HCEC 1CT (cell line): ENCODE measurements around the gene WDR3.

Source experiments
- DNase-seq: peaks from one replicate; pipeline ENCODE4 v3.0.0-alpha.2; 2017

Gene WDR3

DNA sequence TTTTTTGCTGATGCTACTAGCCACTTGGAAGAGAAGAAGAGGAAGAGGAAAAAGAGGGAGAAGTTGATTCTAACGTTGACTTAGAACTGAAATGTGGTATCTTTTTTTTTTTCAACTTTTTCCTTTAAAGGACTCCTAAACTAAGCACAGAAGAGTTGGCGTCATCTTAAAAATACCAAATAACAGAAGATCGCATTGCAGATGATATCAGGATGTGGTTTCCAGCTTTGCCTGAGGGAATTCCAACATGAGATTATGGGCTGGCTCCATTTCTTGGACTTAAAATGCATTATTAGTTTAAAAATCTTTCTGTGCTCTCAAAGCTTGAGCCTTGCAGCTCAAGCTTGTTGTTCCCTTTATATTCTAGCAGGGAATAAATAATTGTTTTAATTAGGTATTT is 29.8 kb downstream of the WDR3 start:
- DNase-seq: no peak

GRCh38 chr1:117964290-117965038 is 34.9 kb downstream of the WDR3 start:
- DNase-seq: no peak

DNA sequence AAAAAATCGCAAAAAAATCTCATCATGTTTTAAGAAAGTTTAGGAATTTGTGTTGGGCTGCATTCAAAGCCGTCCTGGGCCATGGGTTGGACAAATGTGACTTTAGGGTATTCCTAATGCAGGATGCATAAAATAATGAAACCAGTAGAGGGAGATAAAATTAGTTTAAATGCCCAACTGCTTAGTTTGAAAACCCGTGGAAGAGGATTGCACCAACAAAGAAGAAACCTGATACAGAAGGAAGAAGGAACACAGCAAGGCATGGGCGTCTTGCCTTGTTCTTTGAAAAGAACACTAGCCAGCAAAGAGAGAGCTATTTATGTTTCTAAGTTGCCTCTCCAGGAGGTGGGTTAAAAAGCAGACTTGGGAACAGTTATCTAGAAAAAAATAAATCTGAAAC is 37.9 kb downstream of the WDR3 start:
- peak; percentile 46 for DNase-seq

GRCh38 chr1:117967881-117968280 is 38.3 kb downstream of the WDR3 start:
- DNase-seq: no peak

GRCh38 chr1:117970252-117970651 is 40.7 kb downstream of the WDR3 start:
- no peak for DNase-seq

DNA sequence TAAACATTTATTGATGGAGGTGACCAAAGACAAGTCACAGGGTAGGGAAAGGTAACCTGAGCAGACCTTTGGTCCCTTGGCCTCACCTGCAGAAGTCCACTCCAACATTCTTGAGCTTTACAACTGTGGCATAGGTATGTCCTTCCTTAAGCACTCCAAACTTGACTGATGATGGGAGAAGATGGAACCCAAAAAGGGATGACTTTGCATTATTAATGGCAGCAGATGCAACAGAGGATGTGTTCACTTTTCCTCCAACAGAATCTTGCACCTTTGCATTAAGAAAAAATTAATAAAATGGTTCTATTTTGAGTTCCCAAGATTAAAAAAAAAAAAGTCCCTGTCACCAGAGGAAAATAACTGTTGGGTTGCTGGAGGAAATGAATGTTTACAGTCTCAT is 42.2 kb downstream of the WDR3 start:
- no peak for DNase-seq

DNA sequence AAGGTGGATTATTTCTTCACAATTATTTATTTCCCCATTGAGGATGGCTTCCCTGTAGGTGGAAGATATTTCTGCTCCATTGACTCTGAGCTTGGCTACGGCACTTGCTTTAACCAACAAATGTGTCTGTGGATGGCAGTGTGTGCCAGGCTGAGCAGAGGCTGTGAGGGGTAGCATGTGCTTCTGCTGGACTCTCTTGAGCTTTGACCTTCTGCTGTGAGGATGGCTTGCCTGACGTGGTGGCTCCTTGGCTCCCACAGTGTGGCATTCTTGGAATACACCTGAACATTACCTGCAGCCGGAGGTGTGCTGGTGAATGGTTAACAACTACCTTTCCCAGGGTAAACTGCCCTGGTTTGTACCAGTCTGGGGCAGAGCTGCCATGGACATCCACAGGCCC is 46.8 kb downstream of the WDR3 start:
- DNase-seq: no peak

GRCh38 chr1:117981455-117982192 is 52.1 kb downstream of the WDR3 start:
- DNase-seq: no peak

DNA sequence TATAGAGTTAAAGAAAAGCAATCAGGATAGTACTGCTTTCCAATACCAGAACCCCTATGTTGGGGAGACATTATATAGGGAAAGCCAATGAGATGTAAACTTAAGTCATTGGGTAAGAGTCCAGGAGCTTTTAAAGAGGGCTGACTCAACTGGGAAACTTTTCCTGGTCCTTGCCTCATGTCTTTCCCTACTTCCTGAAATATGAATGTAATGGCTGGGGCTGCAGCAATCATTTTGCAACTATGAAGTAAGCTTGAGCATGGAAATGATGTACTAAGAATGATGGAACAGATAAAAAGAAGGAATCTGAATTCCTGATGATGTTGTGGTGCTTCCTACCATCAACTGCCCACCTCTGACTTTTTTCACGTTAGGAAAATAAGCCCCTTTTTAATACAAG is 55.7 kb downstream of the WDR3 start:
- no peak for DNase-seq

DNA sequence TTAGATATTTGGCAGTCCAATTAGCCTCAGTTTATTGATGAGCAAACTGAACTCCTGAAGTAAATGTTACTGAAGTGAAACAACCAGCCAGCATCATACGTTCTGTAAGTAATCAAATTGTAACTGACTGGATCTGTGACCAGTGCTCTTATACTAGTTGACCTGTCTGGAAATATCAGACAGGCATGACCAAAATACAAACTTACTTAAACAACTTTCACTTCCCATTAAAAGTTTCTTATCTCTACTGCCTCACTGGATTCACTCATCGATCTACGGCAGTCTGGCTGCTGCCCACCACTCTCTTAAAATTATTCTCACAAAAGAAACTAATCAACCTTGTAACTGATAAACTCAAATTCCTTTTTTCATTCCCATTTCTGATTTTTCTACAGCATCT is 56.4 kb downstream of the WDR3 start:
- DNase-seq: no peak

GRCh38 chr1:118004312-118004711 is 74.8 kb downstream of the WDR3 start:
- no peak for DNase-seq

GRCh38 chr1:118007391-118007790 is 77.9 kb downstream of the WDR3 start:
- no peak for DNase-seq

GRCh38 chr1:118008011-118008410 is 78.5 kb downstream of the WDR3 start:
- no peak for DNase-seq

DNA sequence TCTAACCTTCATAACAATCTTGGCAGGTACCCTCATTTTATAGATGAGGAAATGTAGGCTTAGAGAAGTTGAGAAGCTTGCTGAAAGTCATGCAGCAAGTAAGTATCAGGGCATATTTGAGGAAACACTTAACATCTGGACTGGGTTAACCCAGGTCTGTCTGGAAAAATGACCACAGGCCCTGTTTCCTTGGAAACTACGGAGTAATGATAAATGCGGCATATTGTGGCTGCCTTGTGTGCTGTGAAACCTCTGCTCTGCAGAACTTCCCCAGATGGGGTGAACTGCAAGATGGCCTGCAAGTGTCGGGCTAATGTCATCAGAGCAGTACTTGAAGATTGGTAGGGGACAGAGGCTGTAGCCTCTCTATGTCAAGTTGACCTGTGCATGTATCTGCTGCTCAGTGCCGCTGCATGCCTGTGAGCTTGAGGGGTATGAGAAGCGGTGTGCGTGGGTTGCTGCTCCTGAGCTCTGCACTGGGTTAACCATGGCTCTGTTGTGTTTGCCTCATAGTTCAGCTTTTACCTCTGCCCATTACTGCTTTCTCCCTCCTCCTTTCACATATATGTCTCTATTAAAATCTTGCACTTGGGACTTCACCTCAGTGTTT is 83.1 kb downstream of the WDR3 start:
- no peak for DNase-seq

DNA sequence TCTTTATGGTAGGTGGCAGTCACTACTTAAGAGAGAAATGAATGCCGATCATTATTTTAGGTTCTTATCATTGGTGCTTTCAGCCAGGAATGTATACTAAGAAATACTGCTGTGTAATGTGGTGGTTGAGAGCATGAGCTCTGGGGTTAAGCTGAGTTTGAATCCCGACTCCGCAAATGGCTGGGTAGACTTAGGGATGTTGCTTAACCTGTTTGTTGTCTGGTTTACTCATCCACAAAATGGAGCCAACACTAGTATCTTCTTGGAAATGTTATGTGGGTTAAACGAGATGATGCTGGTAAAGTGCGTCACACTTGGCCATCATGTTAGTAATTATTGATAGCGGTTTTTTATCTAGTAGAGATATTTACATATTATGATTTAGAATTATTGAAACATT is 83.8 kb downstream of the WDR3 start:
- DNase-seq: no peak

DNA sequence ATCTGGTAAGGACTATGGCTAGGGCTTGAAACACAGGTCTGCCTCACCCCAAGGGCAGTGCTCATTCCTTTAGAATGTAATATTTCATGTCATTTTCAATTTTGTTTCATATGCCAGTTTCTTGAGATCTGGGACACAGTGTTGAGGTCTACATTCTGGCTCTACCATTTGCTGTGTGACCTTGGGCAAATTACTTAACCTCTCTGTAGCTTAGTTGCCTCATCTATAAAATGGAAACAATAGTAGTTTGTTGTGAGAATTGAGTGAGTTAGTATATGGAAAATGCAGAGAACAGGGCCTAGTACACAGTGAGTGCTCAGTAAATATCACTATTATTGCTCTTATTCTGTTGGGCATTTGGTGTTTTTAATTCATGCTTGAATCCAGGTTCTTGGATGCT is 84.4 kb downstream of the WDR3 start:
- DNase-seq: no peak
